HS-5 (cell line): ENCODE results near the gene VPS50.
"Not testable (repeated sequence)": the region's sequence is repeated elsewhere in the genome, so short reads cannot be mapped to it uniquely, and the experiment has no call there.

Experiments
- DNase-seq: peaks from one replicate; pipeline ENCODE4 v3.0.0-alpha.2; 2012; ENCODE audit warnings: low read depth

The VPS50 gene

DNA sequence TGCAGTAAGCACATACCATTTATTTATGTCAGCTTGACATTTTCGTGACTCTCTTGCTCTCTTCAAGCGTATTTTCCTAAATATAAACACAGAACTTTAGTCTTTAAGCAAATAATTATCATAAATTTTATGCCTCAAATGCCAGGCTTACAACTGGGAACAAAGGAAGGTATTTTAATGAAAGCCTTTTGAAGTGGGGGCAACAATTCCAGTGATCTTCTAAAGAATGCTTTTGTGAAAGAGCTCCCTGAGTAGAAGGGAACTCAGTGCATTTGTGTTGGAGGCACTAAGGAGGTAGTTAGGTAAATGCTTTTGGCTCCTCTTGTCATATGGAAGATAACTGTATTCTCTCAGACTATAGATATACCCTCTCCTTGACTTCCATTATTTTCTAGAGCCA is 104.9 kb downstream of the VPS50 start:
- DNase-seq, result no peak

DNA sequence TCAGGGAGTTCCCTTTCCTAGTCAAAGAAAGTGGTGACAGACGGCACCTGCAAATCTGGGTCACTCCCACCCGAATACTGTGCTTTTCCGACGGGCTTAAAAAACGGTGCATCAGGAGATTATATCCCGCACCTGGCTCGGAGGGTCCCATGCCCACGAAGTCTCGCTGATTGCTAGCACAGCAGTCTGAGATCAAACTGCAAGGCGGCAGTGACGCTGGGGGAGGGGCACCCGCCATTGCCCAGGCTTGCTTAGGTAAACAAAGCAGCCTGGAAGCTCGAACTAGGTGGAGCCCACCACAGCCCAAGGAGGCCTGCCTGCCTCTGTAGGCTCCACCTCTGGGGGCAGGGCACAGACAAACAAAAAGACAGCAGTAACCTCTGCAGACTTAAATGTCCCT is 110.0 kb downstream of the VPS50 start:
- not testable (repeated sequence) for DNase-seq

DNA sequence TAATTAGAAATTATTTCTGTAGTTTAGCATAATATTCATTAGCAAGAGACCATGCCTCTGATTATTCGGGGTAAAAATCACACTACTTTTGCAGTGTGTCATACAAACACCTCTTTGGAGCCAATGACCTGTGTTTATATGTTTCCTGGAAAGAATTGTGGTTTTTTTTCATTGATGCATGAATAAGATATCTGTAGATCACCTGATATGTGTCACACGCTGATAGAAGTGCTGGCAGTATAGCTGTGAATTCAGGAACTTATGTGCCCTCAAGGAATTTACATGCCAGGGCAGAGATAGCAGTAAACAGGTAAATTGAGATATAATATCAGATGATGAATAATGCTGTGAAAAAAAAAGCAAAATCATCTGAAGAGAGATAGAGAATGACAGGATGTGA is 118.2 kb downstream of the VPS50 start:
- no peak for DNase-seq

DNA sequence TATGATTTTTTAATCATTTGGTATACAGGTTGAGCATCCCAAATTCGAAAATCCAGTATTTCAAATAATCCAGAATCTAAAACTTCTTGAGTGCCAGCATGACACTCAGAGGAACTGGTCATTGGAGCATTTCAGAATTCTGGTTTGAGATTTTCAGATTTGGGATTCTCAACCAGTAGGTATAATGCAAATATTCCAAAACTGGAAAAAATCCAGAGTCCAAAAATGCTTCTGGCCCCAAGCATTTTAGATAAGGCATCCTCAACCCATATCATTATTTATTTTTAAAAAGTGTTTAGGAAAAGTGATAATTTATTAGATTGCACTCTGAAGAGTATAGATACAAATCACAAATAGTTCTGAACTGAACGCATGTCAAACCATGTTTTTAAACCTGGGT is 120.7 kb downstream of the VPS50 start:
- DNase-seq, result no peak

DNA sequence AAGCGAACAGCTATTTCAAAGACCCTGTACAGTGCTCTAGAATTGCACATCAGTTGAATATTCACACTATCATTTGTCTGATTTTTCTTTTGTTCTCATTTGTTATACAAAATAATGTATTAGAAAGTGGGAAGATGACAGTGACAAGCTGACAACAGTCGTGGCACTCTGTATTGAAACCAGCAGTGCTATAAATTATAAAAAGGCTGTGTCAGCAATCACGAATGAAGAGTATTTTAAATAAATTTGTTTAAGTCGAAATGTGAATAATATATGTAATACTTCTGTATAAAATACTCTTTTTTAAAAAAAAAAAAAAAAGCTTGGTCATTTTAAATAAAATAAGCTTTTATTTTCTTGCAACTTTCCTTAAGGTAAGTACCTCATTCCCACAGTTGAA is 122.6 kb downstream of the VPS50 start:
- DNase-seq, result no peak

DNA sequence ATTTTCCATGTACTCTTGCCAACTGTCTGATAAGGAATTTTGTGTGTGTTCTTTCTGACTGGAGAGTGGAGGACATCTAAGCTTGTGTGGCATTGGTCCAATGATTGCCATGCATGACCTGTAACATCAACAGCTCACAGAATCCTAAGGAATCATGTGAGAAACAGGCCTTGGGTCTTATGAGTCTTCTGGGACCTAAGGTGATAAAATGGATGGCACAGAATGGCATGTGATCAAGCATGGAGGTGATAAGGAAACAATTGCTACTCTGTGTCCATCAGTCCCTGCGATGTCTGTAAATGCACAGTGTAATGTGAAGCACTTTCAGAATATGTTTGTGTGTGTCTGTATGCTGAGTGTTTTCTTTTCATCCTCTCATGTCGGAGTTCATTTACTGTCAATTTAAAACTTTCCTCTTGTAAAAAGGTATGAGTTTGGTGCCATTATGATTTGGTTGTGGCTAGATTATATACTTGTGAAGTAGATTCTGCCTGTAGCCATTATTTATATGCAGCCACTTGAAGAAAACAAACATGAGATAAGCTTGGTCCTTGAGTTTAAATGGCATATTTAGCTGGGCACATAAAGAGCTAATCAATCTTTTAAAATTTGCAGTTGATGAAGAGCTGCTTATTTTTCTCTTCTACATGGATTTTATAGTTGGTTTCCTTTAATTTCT is 127.5 kb downstream of the VPS50 start:
- no peak for DNase-seq

DNA sequence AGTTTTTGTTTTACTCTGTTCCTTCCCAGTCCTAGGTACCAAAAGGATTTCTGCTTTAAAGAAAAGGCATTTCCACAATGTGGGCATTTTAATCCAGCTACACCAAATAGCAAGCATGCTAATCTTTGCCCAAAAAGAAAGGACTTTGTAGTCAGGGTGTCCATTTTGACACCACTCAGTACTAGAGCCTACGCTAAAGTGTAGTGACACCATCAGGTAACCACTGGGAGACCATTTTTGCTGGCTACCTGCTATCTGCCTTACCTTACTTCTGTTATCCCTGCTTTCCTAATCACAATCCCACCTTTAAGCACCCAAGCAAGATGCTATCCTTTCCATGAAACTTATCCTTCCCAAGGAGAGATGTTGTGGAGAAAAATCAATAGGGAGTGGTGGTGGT is 129.7 kb downstream of the VPS50 start:
- DNase-seq, result no peak

DNA sequence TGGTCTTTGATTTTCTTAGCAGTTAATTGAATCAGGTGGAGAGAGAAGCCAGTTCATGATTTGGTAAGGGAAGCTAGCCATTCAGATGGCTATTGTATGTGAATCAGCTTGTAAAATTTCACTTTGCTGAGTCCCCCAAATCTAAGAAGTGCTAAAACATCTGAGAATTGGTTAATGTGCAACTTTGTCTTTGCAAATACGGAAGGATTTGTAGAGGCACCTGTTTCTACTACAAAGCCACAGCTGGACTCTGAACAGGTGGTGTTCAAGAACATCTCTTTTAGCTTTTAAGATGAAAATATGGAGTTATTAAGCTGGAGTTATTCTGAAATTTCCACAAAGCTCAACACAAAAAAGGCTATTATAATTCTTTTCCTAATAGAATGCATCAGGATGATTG is 132.6 kb downstream of the VPS50 start:
- DNase-seq, result no peak

DNA sequence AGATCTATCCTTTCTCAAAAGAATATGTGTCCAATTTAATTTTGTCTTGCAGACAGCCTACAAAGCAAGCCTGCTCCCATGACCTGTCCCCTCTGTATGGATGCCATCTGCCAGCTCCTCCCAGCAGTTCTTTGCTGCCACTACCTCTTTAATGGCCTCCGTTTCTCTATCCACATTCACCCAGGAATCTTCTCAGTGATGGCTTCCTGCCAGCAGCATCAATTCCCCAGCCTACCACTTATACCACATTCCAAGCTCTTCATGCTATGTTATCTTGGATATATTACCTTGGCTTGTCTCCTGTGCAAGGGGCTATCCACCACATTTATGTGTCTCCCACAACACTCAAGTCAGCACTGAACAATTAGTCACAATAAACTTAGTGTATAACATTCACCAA is 133.2 kb downstream of the VPS50 start:
- DNase-seq, result no peak

DNA sequence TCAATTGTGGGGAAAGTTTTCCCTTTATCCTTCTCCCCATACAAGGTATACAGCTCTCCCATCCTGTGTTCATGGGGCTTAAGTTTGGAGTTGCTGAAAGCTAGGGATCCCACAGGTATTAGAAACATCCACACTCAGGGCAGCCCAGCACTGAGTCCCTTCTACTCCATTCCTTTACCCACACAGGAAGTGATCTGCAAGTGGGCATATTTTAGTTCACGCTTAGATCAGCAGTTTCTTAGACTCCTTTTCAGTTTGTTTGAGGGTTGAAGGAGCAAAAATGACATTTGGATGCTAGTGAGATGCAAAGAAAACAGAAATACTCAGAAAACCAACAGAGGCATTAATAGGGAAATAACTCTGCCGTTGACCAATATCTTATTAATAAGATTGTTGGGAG is 134.7 kb downstream of the VPS50 start:
- no peak for DNase-seq

DNA sequence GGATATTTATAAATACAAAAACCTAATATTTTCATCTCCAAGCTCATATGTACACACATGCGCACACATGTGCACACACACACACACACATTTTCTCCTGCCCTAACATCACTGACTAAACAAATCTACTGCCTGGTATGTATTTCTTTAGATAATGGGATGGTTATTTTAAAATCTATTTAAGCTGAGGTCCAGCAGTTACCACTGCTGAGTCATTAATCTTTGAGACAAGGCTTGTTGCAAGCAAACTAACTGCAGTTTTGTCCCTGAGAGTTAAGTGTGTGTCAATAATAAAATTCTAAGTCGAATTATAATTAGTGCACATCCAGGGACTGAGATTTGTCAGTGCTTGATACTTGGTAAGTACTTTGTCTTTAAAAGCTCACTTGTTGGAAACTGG is 135.1 kb downstream of the VPS50 start:
- DNase-seq, result no peak

DNA sequence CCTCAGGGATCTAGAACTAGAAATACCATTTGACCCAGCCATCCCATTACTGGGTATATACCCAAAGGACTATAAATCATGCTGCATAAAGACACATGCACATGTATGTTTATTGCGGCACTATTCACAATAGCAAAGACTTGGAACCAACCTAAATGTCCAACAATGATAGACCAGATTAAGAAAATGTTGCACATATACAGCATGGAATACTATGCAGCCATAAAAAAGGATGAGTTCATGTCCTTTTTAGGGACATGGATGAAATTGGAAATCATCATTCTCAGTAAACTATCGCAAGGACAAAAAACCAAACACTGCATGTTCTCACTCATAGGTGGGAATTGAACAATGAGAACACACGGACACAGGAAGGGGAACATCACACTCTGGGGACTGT is 138.8 kb downstream of the VPS50 start:
- DNase-seq, result not testable (repeated sequence)

DNA sequence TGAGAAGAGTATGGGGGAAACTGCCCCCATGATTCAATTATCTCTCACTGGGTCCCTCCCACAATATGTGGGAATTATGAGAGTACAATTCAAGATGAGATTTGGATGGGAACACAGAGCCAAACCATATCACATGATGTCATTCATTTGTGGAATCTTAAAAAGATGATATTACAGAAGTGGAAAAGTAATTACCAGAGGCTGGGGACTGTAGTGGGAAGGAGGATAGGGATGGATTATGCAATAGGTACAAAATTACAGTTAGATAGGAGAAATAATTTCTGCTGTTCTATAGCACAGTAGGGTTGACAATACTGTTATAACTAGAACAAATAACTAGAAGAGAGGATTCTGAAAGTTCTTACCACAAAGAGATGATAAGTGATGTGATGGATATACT is 141.4 kb downstream of the VPS50 start:
- DNase-seq, result no peak

DNA sequence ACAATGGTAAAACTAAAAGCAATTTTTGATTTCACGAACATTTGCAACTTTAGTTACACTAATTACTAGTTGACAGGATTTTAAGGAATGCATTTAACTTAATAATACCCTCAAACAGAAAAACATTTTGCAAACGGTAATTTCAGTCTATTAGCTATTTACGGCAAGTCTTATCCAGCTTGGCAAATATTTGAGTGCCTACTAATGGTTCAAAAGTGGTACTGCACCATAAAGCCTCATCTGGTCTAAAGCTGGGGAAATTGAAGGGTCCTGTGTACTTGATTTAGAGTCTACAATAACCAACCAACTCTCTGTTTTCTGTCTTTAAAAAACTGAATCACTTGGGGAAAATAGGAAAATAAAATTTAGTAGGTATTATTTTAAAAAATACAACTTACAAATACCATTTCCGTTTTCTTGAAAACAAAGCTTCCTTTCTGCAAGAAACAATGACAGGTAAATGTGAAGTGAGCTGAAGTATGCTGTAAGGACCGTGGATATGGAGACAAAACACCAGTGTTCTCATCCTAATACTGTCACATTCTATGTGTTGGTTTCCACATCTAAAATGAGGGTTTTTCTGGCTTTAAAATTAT is 142.3 kb downstream of the VPS50 start:
- no peak for DNase-seq

DNA sequence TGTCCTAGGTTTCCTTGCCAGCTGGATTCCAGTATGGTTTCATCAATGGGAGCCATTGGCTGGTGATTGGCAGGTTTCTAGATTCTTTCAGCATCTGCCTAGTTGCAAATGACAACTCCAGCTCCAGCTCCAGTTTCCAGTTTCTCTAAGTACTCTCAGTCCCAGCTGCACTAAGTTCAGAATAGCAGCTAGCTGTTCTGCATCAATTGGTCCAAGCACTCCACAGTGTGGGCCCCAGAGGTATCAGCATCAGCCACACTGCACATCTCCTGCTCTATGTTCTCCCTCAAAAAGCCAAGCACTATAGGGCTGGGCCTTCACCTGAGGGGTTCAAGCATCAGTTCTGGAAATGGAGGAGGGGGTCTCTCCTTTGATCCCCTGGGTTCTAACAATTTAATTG is 143.4 kb downstream of the VPS50 start:
- no peak for DNase-seq

DNA sequence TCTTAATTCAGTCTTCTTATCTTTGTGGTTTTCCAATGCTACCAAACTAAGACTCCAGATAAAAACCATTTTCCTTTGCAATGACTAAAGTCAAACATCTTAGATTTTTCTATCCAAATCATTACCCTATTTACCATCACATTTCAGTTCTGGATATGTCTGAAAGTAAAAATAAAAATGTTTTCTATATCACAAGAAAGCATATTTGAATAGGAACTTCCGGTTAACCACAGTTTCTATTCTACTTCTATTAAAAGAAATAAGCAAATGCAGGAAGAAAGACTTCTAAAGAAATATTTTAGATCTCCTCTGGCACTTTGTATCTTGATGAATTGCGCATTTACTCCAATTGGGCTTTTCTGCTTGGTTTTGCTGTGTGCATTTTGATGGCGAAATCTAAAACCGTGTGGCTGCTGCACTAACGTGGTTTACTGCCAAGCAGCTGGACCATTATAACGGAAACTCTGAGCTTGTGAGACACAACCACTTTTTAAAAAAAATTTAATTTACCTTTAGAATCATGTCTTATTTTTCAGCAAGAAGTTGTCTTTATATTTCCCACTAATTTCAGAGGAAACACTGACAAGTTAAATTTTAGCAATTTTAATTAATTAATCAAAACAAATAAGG is 146.1 kb downstream of the VPS50 start:
- no peak for DNase-seq

DNA sequence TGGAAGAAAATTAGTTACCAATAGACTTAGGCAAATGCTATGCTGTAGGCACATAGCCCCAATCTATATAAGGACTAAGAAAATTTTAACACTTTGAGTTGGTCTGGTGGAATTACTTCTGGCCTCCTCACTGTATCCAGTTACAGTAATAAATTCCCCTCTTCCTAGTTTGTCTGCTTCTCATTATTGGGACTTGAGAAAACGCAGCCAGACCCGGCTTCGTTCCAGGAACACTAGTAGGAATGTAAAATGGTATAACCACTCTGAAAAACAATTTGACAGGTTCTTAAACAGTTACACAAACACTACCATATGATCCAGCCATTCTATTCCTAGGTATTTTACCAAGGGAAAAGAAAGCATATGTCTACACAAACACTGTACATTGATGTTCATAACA is 150.2 kb downstream of the VPS50 start:
- no peak for DNase-seq

DNA sequence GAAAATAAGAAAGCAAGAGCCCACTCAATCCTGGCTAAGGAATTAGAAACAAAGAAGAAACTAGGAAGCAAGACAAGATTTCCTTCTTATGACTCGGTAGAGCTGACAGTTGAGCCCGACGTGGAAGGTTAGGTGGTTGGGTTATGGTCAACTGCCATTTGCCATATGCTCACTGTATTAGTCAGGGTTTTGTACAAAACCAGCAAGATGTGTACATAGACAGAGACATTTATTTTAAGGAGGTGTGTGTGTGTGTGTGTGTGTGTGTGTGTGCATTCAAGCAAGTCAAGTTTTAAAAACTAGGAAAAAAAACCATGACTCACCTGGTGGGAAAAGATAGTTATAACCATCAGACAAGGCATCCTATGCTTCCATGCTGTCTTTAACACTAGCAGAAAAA is 158.5 kb downstream of the VPS50 start:
- no peak for DNase-seq

DNA sequence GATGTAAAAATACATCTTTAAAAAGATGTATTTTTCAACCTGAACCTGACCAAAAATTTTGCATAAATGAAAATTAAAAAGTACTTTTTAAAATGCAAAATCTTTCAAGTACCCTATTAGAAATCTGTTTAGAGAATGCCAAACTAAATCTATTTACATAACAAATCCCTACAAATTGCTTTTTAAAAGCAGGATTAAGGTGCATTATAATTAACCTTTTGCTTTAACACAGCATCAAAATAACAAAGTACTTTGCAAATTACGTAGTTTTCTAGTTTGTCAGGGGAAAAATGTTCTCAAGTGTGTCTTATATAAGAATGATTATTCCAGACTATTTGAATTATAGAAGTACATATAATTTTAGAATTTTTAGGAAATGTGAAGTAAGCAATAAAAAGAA is 160.8 kb downstream of the VPS50 start:
- DNase-seq, result no peak

DNA sequence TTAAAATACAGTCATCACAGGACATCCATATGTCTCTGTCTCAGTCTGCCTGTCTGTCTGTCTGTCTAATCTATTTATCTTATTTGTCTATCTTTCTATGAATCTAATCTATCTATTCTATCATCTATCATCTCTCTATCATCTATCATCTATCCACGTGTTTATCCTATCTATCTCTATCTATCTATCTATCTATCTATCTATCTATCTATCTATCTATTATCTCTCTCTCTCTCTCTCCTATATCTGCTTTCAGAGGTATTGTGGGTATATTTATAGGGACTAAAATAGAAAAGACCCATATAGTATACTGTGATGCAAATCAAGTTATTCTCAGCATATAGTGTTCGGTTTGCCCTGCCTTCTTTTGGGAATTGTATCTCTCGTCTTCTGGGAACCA is 167.5 kb downstream of the VPS50 start:
- DNase-seq, result no peak

DNA sequence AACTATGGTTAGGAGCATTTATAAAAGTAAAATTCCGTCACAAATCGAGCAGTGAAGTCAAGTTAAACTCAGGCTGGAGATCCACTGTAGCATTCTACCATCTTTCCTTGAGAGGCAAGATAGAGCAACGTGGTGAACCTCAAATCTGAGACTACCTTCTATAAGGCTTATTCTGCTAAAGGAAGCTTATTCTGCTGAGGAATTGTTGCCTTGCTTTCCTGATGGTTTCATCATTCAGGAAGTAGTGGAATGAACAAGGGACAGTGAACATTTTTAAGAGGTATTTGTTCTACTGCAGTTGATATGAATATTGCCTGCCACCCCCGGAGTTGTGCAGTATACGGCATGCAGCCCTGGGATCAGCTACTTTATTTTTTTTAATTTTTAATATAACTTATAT is 170.8 kb downstream of the VPS50 start:
- no peak for DNase-seq

DNA sequence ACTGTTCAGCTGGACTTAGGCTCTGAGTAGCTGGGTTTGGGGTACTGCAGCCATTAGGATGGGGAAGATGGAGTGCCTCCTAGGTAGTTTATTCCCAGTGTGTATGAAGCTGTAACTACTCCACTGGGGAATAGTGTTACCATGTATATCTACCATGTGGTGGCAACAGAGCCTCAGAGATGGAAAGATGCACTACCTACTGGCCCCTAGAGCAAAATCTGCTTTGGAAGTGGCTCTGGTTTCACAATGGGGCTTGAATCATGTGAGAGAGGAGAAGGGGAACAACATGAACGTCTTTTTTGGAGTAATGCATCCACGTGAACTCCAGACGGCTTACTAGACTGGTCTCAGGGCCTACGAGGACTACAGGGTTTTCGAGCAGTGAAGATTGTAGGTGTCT is 175.1 kb downstream of the VPS50 start:
- DNase-seq, result no peak

DNA sequence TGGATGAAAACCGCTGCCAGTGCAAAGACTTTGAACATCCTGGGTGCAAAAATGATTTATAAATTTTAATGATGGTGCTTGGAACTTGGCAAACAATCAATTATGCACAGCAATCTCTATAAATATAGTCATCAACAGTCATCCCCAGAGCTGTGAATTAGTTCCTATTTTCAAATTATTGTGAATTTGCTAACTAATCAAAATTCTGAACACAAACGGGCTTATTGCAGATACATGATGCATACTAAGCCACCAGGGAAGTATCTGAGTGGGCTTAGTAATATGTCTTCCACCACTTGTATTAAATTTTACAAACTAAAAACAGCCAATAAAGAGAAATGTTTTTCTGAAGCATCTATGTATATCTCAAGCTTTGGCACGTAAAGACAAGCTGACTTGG is 177.2 kb downstream of the VPS50 start:
- no peak for DNase-seq
